MCF 10A (cell line): ENCODE results near the gene TRAF3IP1. TPM values are rescaled to one million over a fixed set of nuclear protein-coding genes. Genes with fewer than 3 reads are reported as not detected.

ENCODE experiments used
- BruUV-seq: library from RNA; stranded (reverse); fragments of 400-500 nt; replicated peaks from 2 replicates; lab custom pipeline; 2021; lab: Mats Ljungman, UMichigan
- CTCF ChIA-PET: fragments of 300-600 bp; sonication (Branson Sonifier 250); formaldehyde crosslinking; extraction: SDS; loops from one replicate; lab custom pipeline; 2021; ENCODE audit warnings: antibody characterized with exemption, inconsistent platforms; lab: Yijun Ruan, JAX
- POLR2A ChIA-PET: fragments of 300-600, 350-650 bp; sonication (Branson Sonifier 250); formaldehyde crosslinking; extraction: SDS; loops from one replicate; lab custom pipeline; 2020; ENCODE audit warnings: antibody characterized with exemption, inconsistent platforms; lab: Yijun Ruan, JAX
- DNase-seq: peaks from one replicate; pipeline ENCODE4 v3.0.0-alpha.2; 2018; ENCODE audit not compliant: unreplicated experiment
- H3K27ac Mint-ChIP-seq: one replicate; pipeline ENCODE4 v1.8.0; 2022; ENCODE audit warnings: mild to moderate bottlenecking, low read depth, mixed read lengths; ENCODE audit not compliant: unreplicated experiment
- H3K27me3 Mint-ChIP-seq: one replicate; pipeline ENCODE4 v1.8.0; 2022; ENCODE audit warnings: mixed read lengths; ENCODE audit not compliant: insufficient read depth, unreplicated experiment
- H3K36me3 Mint-ChIP-seq: one replicate; pipeline ENCODE4 v1.8.0; 2022; ENCODE audit warnings: mild to moderate bottlenecking, moderate library complexity, mixed read lengths; ENCODE audit not compliant: insufficient read depth, unreplicated experiment
- H3K4me1 Mint-ChIP-seq: one replicate; pipeline ENCODE4 v1.8.0; 2022; ENCODE audit warnings: mixed read lengths; ENCODE audit not compliant: insufficient read depth, unreplicated experiment
- H3K4me3 Mint-ChIP-seq: one replicate; pipeline ENCODE4 v1.8.0; 2022; ENCODE audit warnings: mild to moderate bottlenecking, moderate library complexity, mixed read lengths; ENCODE audit not compliant: unreplicated experiment
- H3K9me3 Mint-ChIP-seq: one replicate; pipeline ENCODE4 v1.8.0; 2022; ENCODE audit warnings: mixed read lengths; ENCODE audit not compliant: unreplicated experiment
- CTCF ChIP-seq: fragments of 200-600 bp; IDR thresholded peaks from one replicate; pipeline ENCODE4 v1.8.0; 2022; ENCODE audit warnings: antibody characterized with exemption, mild to moderate bottlenecking; ENCODE audit not compliant: unreplicated experiment
- intact Hi-C: fragments of 100-400 bp; cut with micrococcal nuclease; formaldehyde crosslinking; loops from 2 replicates; pipeline ENCODE4 v1.14.1; 2022
- total RNA-seq: library from RNA; stranded (reverse); gene quantifications from 2 replicates; pipeline ENCODE4 v1.2.3, GENCODE V29; 2022

The TRAF3IP1 gene
- total RNA-seq, 1 experiment from 2014 or later = 19.1 TPM

- intact Hi-C loops = loop anchor here (5.0 kb wide), 1 partner anchor 83 kb away; no protein-coding TSS in a partner anchor
- CTCF ChIA-PET = interaction anchor here (0.6 to 1.1 kb wide), 5 partner anchors 12 to 671 kb away, joined by 3 to 5 read pairs (median 4); no protein-coding TSS in a partner anchor
- Mint-ChIP-seq H3K4me3 (no peak overlapping the region), H3K27me3 (no peaks in the 10 kb centered on the region), H3K9me3 (no peaks in the 10 kb centered on the region), H3K36me3 (peaks cover 37% of the 10 kb centered on the region), H3K27ac (no peak overlapping the region), H3K4me1 (peaks cover 16% of the 10 kb centered on the region)
- TF ChIP-seq CTCF = peak; percentile 30
- BruUV-seq = no TSS peak
- DNase-seq = peak; percentile 27
- POLR2A ChIA-PET = interaction anchor here (1.2 kb wide), 1 partner anchor 52 kb away, joined by 4 read pairs; no protein-coding TSS in a partner anchor
These were observed 19.5 kb downstream of the TRAF3IP1 start for GRCh38 chr2:238339814-238340213.

GRCh38 chr2:238341536-238341935 lies 21.2 kb downstream of the TRAF3IP1 start:
- DNase-seq = no peak
- ChIA-PET CTCF (interaction anchor here (0.5 to 1.1 kb wide), 7 partner anchors 12 to 858 kb away, joined by 3 to 6 read pairs (median 4); no protein-coding TSS in a partner anchor), POLR2A (interaction anchor here (0.6 kb wide), 1 partner anchor 54 kb away, joined by 3 read pairs; no protein-coding TSS in a partner anchor)
- no peaks in the 10 kb centered on the region for H3K27me3 Mint-ChIP-seq
- no peak for TF ChIP-seq CTCF
- H3K27ac Mint-ChIP-seq = no peak overlapping the region
- no peak overlapping the region for H3K4me3 Mint-ChIP-seq
- BruUV-seq = no TSS peak
- H3K9me3 Mint-ChIP-seq = no peaks in the 10 kb centered on the region
- peaks cover 16% of the 10 kb centered on the region for H3K4me1 Mint-ChIP-seq
- H3K36me3 Mint-ChIP-seq = peaks cover 29% of the 10 kb centered on the region
- intact Hi-C loops = loop anchor here (5.0 kb wide), 1 partner anchor 84 kb away; no protein-coding TSS in a partner anchor

GRCh38 chr2:238344035-238344434 lies 23.7 kb downstream of the TRAF3IP1 start:
- Mint-ChIP-seq H3K4me1 (peaks cover 1% of the 10 kb centered on the region), H3K27ac (no peak overlapping the region), H3K4me3 (no peak overlapping the region), H3K9me3 (no peaks in the 10 kb centered on the region), H3K36me3 (peaks cover 17% of the 10 kb centered on the region), H3K27me3 (no peaks in the 10 kb centered on the region)
- no peak for TF ChIP-seq CTCF
- intact Hi-C loops = loop anchor here (5.0 kb wide), 1 partner anchor 87 kb away; no protein-coding TSS in a partner anchor
- POLR2A ChIA-PET = interaction anchor here (0.5 to 1.0 kb wide), 2 partner anchors 10 to 21 kb away, joined by 3 to 5 read pairs; no protein-coding TSS in a partner anchor
- CTCF ChIA-PET = interaction anchor here (0.8 to 1.3 kb wide), 3 partner anchors 14 to 1219 kb away, joined by 3 to 5 read pairs (median 5); no protein-coding TSS in a partner anchor
- BruUV-seq = no TSS peak
- DNase-seq = no peak

- CTCF ChIA-PET = interaction anchor here (1.1 to 1.3 kb wide), 2 partner anchors 13 to 89 kb away, joined by 5 read pairs; no protein-coding TSS in a partner anchor
These were observed 24.2 kb downstream of the TRAF3IP1 start for GRCh38 chr2:238344517-238344916.

More at GRCh38 chr2:238344517-238344916, 24.2 kb downstream of the TRAF3IP1 start:
- Mint-ChIP-seq H3K4me1 (no peaks in the 10 kb centered on the region), H3K27ac (no peak overlapping the region), H3K36me3 (peaks cover 15% of the 10 kb centered on the region), H3K4me3 (no peak overlapping the region), H3K27me3 (no peaks in the 10 kb centered on the region), H3K9me3 (no peaks in the 10 kb centered on the region)
- no TSS peak for BruUV-seq
- POLR2A ChIA-PET = no interaction called here
- intact Hi-C loops = loop anchor here (5.0 kb wide), 1 partner anchor 87 kb away; no protein-coding TSS in a partner anchor
- no peak for DNase-seq
- no peak for TF ChIP-seq CTCF
